ENCODE results near the gene PDGFA.

The PDGFA gene

DNA sequence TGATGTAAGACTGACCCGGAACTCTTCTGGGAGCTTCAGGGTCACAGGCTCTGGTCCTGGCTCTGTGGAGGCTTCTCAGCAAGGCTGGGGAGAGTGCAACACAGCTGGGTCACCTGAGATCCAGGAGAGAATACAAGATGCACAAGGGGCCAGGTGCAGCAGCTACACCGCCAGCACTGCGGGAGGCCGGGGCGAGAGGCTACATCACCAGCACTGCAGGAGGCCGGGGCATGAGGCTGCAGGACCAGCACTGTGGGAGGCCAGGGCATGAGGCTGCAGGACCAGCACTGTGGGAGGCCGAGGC is 44.3 kb downstream of the PDGFA start:
- no peak for DNase-seq (ENCODE audit: low read depth in 1 of 2, low spot score in 1 of 2)

DNA sequence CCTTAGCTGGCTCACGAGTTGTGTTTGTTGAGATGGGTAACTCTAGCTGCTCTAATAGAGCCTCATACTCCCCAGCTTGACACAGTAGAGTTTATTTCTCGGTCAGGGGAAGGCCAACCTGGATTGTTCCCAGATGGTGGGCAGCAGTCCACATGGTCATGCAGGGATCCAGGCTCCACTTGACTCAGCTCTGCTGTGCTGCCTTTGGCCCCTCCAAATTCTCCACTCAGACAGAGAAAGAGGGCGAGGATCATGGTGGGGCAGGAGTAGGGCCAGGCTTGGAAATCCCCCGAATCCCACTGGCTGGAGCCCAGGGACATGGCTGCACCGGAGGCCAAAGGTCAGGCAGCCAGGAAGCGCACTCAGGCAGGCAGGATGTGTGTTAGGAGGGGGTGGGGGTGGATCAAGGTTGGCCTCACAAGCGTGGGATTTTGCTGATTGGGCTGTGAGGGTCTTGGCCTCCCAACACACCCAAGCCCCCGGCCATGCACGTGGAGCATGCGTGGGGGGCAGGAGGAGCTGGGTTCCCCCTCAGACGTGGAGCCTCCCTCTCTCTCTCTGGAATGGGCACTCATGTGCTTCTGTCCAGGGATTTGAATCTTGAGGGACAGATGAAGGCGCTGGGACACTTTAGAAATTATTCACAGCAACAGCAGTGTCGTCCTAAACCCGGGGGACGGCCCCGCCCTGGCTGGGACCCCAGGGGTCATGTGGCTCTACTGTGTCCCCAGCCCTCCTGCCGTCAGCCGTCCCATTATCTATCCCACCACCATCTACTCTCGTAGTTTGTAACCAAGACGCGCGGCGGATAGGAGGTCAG is 44.8 kb downstream of the PDGFA start:
- no peak for DNase-seq (ENCODE audit: low read depth in 1 of 2, low spot score in 1 of 2)

DNA sequence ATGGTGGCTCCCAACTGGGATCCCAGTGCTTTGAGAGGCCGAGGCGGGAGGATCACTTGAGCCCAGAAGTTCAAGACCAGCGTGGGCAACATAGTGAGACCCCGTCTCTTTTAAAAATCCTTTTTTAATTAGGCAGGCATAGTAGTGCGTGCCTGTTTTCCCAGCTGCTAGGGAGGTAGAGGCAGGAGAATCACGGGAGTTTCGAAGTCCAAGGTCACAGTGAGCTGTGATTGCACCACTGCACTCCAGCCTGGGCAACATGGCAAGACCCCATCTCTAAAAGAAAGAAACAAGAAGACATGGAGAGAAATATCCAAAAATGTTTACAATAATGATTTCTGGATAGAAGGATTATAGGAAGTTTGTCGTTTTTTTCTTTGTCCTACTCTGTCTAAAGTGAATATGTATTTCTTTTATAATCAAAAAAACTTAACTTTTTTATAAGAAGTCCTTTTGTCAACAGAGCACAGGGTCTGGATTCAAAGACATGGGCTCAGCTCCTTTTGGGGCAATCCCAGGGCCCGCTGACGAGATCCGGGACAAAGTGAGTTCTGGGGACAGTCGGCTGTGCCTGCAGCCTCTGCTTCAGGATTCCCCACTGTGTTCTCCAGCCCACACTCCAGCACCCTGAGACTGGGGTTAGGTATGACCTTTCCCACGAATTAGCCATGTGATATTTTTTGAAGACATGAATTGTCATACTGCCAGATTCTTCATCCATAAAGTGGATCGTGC is 45.6 kb downstream of the PDGFA start:
- DNase-seq (ENCODE audit: low read depth in 1 of 2, low spot score in 1 of 2), result no peak

DNA sequence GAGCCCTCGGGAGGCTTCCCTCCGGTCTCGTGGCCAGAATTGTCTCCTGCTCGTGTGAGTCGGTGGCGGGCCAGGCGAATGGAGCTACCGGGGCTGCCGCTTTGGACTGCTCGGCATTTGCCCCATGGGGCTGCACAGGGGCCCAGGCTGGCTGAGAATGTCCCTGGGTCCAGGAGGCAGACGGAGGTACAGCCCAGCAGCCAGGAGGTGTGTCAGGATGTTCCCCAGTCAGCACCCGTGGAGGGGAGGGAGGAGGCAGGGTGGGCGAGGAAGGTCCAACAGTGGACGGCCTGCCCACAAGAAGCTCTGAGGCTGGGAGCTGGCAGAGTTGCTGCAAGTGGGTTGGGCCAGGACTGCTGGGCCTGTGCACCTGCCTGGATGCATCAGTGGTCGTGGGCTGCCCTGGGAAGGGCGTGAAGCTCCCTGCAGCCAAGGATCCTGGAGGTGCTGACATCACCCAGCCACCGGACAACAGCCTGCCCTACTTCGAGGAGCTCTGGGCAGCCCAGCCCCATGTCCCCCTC is 46.4 kb downstream of the PDGFA start:
- no peak for DNase-seq (ENCODE audit: low read depth in 1 of 2, low spot score in 1 of 2)

DNA sequence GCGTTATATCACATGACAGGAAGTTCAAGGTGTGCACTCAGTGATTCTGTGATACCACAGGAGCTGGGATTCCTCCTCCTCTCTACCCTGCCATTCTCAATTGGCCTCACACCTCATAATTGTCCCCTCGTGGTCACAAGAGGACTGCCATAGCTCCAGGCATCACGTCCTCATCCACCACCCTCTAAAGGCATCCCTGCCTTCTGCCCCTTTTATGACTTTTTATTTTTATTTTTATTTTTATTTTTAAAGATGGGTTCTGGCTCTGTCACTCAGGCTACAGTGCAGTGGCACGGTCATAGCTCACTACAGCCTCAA is 47.0 kb downstream of the PDGFA start:
- DNase-seq (ENCODE audit: low read depth in 1 of 2, low spot score in 1 of 2), result no peak

DNA sequence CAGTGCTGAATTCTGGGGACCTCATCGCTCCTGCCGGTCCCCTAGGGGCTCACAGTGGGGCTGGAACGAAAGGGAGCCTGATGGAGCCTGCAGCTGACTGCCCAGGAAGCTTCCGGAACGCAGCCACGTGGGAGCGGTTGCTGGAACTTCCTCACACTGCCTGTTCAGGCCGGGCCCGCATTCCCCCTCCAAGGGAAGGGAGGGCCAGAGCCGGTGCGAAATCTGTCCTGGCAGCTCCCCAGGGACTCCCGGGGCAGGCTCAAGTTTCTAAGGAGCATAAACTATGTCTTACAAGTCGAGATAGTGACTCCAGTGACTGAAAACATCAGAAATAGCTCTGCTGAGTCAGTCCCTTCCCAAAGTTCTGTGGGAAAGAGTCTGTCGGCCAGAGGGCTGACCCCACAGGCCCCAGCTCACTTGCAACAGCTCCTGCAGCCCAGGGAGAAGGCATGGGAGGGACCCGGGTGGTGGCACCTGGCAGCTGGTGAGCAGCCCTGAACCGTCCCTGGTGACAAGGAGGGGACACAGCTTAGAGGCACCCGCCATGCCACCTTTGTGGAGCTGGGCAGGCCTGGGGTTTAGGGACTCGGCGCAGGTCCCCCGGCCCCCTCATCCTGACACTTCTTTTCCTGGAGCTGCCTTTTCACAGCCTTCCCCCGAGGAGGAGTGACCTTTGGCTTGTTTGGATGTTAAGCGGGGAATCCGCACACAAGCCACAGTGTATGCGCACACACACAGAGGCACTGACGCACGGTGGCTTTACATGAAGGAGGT is 47.6 kb downstream of the PDGFA start:
- no peak for DNase-seq (ENCODE audit: low read depth in 1 of 2, low spot score in 1 of 2)

DNA sequence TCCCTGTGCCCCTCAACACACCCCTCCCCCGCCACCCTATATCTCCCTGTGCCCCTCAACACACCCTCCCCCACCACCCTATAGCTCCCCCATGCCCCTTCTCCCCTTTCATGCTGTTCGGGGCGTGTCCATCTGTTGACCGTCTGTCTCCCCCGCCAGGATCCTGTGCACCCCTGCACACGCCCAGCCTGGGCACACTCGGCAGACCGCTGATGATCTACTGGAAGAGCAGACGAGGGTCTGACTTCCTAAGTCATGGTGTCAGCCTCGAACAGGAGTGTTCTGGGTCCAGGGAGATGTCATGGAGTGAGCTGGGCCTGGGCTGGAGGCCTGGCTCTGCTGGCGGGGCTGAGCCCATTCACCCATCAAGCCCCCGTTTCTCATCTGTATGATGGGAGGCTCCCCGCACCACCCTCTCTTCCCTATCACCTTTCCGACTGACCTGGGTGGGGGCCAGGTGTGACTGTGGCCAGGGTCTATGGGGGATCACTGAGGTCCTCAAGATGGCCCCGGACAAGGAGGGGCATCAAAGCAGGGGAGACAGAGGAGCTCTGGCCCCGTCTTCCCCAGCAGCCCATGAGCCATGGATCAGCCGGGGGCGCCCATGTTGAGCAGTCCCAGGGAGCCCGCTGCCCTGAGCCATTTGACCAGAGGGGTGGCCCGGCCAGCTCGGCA is 48.3 kb downstream of the PDGFA start:
- no peak for DNase-seq (ENCODE audit: low read depth in 1 of 2, low spot score in 1 of 2)

DNA sequence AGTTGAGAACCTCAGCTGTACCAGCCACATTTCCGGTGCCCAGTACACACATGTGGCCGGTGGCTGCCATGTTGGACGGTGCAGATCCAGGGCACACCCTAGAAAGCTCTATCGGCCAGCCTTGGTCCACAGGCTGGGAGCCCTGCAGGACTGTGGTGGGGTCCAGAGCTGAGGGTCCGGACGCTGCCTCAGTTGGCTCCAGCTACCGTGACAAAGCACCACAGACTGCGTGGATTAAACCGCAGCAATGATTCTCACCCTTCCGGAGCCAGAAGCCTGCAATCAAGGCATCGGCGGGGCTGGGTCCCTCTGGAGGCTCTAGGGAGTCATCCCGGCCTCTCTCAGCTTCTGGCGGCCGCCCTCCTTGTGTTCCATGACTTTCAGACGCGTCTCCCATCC is 50.1 kb downstream of the PDGFA start:
- no peak for DNase-seq (ENCODE audit: low read depth in 1 of 2, low spot score in 1 of 2)

DNA sequence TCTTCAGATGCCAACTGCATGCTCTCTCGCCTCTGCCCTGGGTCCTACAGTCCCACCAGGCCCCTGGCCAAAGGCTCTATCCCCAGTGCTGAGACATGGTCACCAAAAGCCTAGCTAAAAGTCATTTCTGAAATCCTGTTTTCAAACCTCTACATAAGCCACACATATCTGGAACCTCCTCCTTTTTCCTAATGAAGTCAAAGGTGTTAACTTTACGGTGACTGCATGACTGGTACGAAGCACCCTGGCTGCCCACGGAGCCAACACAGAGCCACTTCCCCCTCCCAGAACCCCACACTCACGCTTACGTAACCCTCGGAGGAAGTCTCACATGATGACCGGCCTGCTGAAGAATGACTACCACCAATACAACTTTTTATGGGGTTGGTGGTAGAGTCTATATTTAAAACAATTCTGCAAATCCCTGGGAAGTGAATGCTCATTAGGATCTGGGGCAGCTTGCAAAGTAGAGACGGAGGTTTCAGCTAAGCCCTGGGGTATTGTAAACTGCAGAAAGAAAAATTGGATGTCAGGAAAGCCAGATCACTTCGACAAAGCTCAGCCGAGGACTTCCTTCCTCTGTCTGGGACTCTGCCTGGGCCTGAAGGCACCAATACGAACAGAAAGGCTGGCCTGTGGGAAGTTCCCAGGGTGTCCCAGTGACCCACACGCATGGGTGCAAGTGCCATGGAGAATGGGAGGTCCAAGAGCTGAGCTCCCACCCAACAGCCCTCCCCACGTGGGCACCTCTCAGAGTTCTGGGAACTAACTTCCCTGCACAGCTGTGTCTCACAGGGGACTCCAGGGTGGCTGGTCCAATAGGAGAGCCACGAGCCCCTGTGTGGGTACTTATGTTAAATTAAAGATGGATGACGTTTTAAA is 50.7 kb downstream of the PDGFA start:
- DNase-seq (ENCODE audit: low read depth in 1 of 2, low spot score in 1 of 2), result no peak

DNA sequence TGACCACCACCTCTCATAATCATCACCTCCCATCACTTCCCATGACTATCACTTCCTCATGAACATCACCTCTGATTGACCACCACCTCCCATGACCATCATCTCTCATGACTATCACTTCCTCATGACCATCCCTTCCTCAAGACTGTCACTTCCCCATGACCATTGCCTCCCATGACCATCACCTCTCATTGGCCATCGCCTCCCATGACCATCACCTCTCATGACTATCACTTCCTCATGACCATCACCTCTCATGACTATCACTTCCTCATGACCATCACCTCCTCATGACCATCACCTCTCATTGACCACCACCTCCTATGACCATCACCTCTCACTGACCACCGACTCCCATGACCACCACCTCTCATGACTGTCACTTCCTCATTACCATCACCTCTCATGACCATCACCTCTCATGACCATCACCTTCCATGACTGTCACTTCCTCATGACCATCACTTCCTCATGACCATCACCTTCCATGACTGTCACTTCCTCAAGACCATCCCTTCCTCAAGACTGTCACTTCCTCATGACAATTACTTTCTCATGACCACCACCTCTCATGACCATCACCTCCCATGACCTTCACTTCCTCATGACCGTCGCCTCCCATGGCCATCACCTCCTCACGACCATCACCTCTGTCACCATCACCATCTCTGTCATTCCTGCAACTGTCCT is 51.6 kb downstream of the PDGFA start:
- DNase-seq (ENCODE audit: low read depth in 1 of 2, low spot score in 1 of 2), result no peak

DNA sequence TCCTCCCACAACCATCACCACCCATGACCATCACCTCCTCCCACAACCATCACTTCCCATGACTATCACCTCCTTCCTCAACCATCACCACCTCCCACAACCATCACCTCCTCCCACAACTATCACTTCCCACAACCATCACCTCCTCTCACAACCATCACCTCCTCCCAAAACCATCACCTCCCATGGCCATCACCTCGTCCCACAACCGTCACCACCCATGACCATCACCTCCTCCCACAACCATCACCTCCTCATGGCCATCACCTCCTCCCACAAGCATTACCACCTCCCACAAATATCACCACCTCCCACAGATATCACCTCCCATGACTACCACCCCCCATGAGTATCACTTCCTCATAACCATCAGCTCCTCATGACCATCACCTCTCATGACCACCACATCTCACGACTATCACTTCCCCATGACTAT is 52.2 kb downstream of the PDGFA start:
- DNase-seq (ENCODE audit: low read depth in 1 of 2, low spot score in 1 of 2), result no peak

DNA sequence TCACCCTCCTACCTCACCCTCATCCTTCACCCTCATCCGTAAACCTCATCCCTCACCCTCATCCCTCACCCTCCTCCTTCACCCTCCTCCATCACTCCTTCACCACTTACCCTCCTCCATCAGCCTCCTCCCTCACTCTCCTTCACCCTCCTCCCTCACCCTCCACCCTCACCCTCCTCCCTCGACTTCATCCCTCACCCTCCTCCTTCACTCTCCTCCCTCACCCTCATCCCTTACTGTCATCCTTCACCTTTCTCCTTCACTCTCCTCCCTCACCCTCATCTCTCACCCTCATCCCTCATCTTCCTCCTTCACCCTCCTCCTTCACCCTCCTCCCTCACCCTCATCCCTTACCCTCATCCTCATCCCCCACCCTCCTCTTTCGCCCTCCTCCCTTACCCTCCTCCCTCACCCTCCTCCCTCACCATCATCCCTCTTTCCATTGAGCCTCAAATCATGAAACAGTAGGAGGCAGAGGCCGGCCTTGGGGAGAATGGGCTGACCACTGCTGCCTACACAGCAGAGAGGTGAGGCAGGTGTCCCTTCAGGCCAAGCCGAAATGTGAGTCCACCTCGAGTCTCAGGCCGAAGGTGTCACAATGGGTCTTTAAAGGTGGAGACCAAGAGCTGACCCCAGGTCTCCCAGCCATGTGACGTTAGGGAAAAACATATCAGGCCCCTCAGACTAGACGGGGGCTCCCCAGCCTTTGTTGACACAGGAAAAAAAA is 53.0 kb downstream of the PDGFA start:
- DNase-seq (ENCODE audit: low read depth in 1 of 2, low spot score in 1 of 2), result no peak

DNA sequence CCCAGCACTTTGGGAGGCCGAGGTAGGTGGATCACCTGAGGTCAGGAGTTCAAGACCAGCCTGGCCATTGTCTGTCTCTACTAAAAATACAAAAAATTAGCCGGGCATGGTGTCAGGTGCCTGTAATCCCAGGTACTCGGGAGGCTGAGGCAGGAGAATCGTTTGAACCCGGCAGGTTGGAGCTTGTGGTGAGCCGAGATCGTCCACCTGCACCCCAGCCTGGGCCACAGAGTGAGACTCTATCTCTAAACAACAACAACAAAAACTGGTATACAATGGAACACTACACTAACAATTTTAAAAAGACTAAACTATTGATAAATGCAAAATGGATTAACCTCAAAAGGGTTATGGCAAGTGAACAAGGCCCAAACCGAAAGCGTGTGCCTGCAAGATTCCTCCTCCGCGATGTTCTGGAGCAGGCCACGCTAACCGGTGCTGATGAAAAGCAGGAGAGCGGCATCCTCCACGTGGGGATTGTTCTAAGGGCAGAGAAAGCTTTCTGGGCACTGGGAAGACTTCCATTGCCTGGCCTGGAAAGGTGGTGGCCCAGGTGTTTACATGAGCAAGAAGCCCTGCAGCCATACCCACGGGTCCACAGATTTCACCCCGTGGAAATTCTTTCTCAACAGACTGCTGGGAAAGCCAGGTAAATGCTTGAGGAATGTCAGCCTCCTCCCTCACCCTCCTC is 53.8 kb downstream of the PDGFA start:
- no peak for DNase-seq (ENCODE audit: low read depth in 1 of 2, low spot score in 1 of 2)

DNA sequence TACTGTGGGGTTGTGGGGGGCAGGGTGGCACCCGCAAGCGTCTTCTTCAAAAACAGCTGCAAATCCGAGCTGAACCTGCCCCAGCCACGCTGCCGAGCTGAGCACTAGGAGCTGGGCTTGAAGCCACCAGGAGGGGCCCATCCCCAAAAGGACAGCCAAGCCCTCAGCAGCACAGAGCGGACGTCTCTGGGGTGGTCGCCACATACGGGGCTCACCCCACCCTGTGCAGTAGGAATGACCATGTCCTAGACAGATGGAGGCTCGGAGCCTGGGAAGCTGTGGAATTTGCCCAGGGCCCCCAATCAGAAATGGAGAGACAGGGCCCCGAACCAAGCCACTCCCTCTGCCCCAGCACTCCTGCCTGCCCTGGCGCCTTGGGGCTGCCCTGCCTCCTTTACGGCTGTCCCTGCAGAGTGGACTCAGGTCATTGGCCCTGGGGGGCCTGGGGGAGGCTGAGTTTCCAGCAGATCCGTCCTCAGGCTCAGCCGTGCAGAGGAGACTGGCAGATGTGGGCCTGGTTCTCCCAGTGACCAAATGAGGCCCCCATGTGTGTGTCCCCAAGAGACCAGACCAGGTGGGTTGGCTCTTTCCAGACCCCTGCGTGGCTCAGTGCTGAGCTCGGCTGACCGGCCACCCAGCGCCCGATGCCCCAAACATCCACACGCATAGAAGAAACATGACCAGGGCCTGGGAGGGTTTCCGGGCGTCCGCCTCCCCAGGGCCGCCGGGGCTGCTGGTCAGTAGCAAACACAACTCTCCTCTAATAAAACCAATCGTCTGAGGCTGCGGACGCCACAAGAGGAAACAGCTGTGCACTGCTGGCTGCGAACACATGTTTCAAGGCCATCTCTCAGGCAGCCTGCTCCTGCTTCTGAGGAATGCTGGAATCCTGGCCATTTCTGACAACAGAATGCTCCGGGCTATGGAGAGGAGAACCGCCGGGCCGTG is 54.9 kb downstream of the PDGFA start:
- DNase-seq (ENCODE audit: low read depth in 1 of 2, low spot score in 1 of 2), result no peak

DNA sequence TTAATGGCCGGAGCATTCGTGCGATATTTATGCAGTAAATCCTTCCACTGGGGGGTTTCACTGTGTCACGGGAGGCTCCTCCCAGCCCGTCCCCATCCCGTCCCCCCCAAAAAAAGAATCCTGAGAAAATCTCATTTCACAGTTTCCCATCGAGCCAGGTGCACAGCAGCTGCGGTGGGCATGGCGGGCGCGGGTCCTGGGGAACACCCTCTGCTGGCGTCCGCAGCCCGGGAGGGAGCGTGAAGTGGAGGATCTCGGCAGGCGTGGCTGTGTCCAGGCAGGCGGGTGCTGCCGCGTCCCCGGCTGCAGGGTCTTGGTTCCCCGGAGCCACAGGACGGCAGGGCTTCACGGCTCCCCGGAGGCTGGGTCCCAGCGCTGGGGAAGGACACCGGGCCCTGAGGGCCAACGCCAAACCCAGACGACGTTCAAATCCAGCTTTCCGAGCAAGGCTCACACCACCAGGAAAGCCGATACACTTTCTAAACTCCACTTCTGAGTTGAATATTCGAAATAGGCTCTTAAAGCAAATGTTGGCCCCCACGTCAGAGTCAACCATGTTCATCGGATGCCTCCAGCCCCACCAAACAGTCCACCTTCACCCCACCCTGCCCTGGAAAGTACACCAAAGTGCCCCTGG is 55.7 kb downstream of the PDGFA start:
- no peak for DNase-seq (ENCODE audit: low read depth in 1 of 2, low spot score in 1 of 2)

DNA sequence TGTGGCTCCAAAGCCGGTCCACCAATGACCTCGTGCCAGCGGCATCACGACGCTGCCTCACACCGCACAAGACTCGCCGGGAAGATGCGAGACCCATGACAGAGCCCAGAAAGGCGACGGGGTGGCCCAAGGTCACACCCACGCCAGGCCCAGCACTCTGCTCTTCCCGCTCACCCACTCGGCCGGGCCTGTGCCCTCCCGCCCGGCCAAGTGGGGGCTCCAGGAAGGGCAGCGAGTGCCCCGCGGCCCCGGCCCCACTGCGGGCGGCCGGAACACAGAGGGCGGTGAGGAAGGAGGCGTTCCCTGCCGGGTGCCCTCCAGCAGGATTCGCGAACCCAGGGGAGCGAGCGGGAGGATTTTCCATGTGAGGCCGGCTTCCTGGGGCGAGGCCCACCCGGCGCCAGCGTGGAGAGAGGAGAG is 56.3 kb downstream of the PDGFA start:
- no peak for DNase-seq (ENCODE audit: low read depth in 1 of 2, low spot score in 1 of 2)

All from activated T-helper 1 cell treated with anti-CD3 and anti-CD28 coated beads, Interleukin-2, amount 50 U/mL, for 16 hours (primary cell).